GM18499 (cell line): Measurements from ENCODE around the gene COPS2.

Experiments used
- ATAC-seq: cut with Tn5 transposase; IDR thresholded peaks from one replicate; pipeline ENCODE4 v1.9.1; 2021; ENCODE audit warnings: moderate number of reproducible peaks; ENCODE audit not compliant: insufficient read depth, unreplicated experiment

COPS2 gene

GRCh38 chr15:49164865-49165264 is 9.5 kb upstream of the COPS2 start:
- no peak for ATAC-seq

GRCh38 chr15:49163678-49164077 is 8.3 kb upstream of the COPS2 start:
- no peak for ATAC-seq

GRCh38 chr15:49155834-49156627 is 632 bp upstream of the COPS2 start:
- peak; percentile 17 for ATAC-seq

- ATAC-seq, result peak; percentile 5
Observed at GRCh38 chr15:49154799-49155109, 645 bp downstream of the COPS2 start.

GRCh38 chr15:49154359-49154758 is 1.0 kb downstream of the COPS2 start:
- no peak for ATAC-seq

- no peak for ATAC-seq
Observed at GRCh38 chr15:49152552-49153312, 2.7 kb downstream of the COPS2 start.

GRCh38 chr15:49151831-49152230 is 3.6 kb downstream of the COPS2 start:
- ATAC-seq, result no peak

- no peak for ATAC-seq
Observed at GRCh38 chr15:49148727-49149126, 6.7 kb downstream of the COPS2 start.

GRCh38 chr15:49148298-49148697 is 7.1 kb downstream of the COPS2 start:
- no peak for ATAC-seq

- ATAC-seq, result no peak
Observed at GRCh38 chr15:49145651-49146609, 9.5 kb downstream of the COPS2 start.

- ATAC-seq, result no peak
Observed at GRCh38 chr15:49137861-49138260, 17.5 kb downstream of the COPS2 start.

GRCh38 chr15:49135911-49136310 is 19.5 kb downstream of the COPS2 start:
- ATAC-seq, result no peak

GRCh38 chr15:49135342-49135857 is 20.0 kb downstream of the COPS2 start:
- no peak for ATAC-seq

GRCh38 chr15:49134683-49135341 is 20.6 kb downstream of the COPS2 start:
- ATAC-seq, result no peak

GRCh38 chr15:49131403-49131802 is 24.0 kb downstream of the COPS2 start:
- no peak for ATAC-seq

- ATAC-seq, result no peak
Observed at GRCh38 chr15:49124371-49124770, 31.0 kb downstream of the COPS2 start.

GRCh38 chr15:49122541-49123062 is 32.8 kb downstream of the COPS2 start:
- ATAC-seq, result no peak

- no peak for ATAC-seq
Observed at GRCh38 chr15:49121901-49122300, 33.5 kb downstream of the COPS2 start.

- ATAC-seq, result no peak
Observed at GRCh38 chr15:49120832-49121231, 34.6 kb downstream of the COPS2 start.
